Limb (tissue), 2 donors: ENCODE results near the gene NFATC1.

Source experiments
- DNase-seq, 2 donors: peaks; one replicate each; pipeline ENCODE4 v3.0.0-alpha.2; 2016; ENCODE audit errors: extremely low spot score in 2 of 2

The NFATC1 gene

DNA sequence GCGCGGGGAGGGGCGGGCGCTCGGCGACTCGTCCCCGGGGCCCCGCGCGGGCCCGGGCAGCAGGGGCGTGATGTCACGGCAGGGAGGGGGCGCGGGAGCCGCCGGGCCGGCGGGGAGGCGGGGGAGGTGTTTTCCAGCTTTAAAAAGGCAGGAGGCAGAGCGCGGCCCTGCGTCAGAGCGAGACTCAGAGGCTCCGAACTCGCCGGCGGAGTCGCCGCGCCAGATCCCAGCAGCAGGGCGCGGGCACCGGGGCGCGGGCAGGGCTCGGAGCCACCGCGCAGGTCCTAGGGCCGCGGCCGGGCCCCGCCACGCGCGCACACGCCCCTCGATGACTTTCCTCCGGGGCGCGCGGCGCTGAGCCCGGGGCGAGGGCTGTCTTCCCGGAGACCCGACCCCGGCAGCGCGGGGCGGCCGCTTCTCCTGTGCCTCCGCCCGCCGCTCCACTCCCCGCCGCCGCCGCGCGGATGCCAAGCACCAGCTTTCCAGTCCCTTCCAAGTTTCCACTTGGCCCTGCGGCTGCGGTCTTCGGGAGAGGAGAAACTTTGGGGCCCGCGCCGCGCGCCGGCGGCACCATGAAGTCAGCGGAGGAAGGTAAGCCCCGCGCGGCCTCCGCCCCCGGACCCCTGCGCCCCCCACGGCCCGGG, at the start of gene NFATC1:
Gene NFATC1 (plus strand): TSS at position 170 of the 644 bp plus-strand sequence. CDS start 295 bp downstream, at position 465.
- DNase-seq = peak; percentile 88 to 92

DNA sequence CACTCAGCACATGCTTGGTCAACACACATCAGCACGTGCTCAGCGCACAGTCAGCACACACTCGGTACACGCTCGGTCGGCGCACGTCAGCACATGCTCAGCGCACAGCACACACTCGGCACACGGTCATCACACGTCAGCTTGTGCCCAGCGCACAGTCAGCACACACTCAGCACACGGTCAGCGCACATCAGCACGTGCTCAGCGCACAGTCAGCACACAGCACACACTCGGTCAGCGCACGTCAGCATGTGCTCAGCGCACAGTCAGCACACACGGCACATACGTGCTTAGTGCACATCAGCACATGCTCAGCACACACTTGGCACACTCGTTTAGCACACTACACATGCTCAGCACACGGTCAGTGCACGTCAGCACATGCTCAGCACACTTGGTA, 49.7 kb upstream of the NFATC1 start:
- DNase-seq = no peak

DNA sequence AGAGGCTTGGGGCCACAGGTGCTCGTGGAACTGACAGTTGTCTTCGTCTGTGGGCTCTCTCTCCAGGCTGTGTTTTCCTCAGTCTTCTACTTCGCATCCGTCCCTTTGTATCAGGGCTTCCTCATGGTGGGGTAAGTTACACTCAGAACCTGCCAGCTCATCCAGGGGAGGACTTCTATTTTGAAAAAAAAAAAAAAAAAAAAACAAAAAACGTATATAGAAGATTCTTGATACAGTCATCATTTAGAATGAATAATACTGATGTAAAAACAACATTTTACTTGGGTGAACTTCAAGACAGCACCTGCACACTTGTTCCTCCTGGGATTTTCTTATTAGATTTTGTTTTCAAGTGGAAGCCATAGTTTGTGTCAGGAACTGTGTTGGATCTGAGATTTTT, 47.7 kb upstream of the NFATC1 start:
- DNase-seq = no peak

DNA sequence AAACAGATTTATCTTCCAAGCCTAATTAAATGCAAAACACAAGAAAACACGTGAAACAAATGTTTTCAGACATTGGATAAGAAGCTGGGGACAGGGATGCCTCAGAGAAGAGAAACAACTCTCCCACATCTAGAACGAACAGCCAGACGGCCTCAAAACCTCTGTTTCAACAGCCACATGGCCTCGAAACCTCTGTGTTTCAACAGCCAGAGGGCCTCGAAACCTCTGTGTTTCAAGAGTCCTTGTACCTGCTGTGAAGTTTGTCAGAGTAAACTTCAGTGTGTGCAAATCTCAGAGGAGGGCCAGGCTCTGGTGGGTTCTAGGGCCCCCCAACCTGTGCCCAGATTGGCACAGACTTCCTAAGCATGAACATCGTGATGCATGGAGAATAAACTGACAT, 43.3 kb upstream of the NFATC1 start:
- no peak for DNase-seq

DNA sequence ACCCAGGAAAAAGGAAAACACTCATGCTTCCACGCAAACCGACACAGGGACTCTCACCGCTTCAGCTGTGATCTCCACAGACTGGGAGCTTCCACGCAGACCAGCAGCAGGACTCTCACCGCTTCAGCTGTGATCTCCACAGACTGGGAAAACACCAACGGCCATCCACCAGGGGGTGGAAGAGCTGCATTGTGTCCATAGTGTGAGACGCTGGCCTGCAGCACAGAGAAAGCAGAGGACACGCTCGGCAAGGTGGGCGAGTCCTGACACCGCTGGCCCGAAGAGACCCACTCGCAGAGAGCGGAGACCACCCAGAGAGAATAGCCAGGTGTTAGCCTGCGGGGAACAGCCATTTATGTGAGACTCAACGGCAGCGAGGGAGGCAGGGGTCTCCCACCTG, 42.5 kb upstream of the NFATC1 start:
- no peak for DNase-seq

DNA sequence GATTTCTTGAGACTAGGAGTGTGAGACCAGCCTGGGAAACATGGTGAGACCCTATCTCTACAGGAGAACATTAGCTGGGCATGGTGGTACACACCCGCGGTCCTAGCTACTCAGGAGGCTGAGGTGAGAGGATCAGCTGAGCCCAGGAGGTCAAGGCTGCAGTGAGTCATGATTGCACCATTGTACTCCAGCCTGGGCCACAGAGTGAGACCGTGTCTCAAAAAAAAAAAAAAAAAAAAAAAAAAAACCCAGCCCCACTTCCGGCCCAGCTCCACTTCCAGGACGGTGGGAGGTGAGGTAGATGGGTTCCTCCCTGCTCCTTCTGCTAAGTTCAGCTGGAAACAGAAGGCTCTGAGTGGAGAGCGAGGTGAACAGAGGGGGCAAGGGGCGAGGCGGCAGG, 41.4 kb upstream of the NFATC1 start:
- DNase-seq = no peak

DNA sequence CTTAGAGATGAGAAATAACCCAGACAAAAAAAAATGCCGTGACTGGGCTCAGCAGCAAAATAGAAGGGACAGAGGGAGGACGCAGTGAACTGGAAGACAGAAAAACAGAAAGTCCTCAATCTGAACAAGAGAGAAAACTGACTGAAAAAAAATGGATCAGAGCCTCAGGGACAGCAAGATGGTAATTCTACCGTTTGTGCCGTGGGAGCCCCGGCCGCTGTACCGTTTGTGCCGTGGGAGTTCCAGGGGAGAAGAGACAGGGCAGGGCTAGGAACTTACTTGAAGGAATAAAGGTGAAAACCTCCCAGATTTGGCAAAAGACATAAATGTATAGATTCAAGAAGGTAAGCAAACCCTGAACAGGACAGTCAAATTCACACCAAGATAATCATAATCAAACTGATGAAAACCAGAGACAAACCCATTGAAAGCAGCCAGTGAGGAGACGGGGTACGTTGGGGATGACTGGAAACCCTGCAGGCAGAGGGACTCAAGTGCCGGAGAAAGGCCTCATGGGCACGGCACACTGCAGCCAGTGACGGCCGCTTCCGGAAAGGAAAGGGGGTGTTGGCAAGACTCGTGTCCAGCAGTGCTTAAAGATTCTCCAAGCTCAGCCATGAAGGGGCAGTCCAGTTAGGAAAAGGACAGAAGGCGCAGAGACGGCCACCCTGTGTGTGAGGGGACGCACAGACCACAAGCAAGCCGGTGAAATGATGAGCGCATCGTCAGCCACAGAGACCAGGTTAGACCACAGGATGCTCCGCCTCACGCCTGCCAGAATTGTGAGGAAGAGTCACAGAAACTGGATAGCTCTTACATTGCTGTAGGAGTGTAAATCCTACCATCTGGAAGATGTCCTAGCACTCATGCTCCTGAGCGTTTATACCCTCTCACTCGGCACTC, 40.0 kb upstream of the NFATC1 start:
- no peak for DNase-seq

DNA sequence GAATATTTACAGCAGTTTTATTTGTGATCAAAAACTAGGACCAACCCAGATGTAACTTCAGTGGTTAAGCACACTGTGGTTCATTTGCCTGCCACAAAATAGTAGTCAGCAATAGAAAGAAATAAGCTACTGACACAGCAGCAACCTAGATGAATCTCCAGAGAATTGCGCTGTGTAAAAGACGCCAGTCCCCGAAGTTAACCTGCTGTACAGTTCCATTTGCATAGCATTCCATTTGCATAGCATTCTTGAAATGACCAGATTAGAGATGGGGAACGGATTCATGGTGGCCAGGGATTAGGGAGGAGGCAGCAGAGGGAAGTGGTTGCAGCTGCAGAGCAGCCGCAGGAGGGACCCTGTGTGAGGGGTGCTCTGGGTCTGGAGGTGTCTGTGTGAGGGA, 39.3 kb upstream of the NFATC1 start:
- DNase-seq = no peak

DNA sequence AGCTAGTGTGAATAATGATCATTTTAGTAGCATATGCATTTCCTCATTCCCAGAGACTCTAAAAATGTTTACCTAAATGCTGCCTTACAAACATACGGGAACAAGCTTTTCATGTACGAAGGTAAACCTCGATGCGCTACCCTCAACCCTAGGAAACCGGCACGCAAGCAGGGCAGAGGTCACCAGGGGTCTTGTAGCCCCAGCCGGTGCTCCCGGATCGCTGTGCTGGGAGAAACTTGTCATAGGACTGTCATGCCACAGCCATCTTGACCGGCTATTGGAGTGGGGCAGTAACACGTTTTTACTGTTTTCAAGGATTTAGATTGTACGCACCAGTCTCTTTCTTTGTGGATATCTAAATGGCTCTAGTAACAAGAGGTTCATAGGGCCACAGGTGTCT, 34.8 kb upstream of the NFATC1 start:
- no peak for DNase-seq

DNA sequence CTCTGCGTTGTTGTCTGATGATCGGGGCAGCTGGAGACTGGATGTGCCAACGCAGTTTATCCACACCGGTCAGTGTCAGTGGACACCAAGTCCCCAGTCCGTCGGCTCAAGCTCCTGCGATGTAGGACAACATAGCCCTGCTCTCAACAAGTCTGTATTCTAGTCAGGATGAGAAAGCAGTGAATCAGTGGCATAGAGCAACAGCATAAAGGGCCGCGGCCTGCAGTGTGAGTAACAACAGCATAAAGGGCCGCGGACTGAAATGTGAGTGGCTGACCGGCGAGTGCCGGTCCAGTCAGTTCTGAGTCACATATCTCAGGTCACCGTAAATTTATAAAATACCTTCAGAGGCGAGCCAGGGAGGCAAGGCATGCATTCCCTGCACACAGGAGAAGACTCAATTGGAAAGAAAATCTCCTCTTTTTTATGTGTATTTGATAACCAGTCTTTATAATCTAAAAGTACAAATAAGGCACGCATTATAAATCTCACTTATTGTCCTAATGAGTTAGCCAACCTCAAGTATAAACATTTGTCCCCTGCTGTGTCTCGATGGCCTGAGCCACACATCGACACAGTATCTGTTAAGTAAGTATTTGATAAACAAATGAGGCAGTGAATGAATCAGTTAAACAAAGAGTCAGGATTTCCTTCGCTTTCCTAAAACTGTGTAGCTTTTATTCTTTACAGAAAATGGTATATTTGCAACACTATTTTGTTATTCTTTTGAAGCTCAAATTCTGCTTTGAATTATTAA, 33.8 kb upstream of the NFATC1 start:
- DNase-seq = no peak

DNA sequence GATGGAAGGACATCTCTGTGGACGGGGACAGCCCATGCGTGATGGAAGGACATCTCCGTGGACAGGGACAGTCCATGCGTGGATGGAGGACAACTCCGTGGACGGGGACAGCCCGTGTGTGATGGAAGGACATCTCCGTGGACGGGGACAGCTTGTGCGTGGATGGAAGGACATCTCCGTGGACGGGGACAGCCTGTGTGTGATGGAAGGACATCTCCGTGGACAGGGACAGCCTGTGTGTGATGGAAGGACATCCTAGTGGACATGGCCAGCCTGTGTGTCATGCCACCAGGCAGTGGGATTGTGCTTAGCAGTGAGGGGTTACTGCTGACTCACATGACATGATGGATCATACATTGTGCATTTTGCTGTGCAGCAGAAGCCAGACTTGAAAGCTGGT, 30.0 kb upstream of the NFATC1 start:
- peak in 1 of 2 donors; percentile 19 for DNase-seq

DNA sequence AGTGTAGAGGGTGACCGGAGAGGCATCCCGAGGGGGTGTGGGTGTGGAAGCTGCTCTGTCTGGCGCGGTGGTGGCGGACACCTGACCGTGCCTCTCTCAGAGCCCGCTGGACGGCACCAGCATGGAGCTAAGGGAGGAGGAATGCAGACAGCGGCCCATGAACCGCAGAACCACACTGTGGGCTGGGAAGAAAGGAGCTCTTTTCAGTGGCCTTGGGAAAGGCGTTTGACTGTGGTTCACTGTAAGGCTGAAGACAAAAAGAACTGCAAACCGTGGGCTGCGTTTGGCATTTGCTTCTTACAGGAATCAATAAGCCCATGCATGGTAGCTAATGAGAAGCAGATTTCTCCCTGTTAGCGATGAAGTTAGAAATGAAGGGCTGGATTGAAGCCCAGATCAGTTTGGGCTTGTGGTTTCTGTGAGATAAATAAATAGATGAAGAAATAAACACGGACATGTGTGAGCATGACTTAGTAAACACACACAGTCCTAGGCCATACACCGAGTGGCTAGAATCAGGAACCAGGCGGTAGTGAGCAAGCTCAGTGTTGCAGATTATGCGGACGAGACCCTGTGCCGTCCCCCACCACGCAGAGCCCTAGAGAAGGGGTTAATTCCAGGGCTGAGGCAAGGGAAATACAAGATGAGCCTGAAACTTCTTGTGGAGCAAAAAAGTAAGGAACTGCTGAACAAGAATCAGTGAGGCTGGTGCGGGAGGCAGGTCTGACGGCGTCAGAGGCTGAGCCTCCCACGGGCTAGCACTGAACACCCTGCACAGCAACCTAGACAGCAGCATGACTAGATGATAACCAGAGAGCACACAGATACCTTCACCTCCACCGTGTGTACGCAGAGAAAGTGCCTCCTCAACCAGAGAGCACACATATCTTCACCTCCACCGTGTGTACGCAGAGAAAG, 29.3 kb upstream of the NFATC1 start:
- DNase-seq = peak in 1 of 2 donors; percentile 54

DNA sequence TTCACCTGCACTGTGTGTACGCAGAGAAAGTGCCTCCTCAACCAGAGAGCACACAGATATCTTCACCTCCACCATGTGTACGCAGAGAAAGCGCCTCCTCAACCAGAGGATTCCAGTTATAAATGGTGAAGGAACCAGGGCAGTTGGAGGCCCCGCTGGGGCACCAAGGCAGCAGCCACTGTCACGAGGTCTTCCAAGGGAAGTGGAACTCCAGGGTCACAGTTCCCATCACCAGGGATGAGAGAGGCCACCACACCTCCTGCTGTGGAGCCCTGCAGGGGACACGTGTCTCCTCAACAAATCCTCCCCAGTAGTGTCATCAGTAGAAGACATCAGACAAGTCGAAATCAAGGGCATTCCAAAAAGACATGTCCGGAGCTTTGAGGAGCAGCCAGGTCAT, 28.2 kb upstream of the NFATC1 start:
- no peak for DNase-seq

DNA sequence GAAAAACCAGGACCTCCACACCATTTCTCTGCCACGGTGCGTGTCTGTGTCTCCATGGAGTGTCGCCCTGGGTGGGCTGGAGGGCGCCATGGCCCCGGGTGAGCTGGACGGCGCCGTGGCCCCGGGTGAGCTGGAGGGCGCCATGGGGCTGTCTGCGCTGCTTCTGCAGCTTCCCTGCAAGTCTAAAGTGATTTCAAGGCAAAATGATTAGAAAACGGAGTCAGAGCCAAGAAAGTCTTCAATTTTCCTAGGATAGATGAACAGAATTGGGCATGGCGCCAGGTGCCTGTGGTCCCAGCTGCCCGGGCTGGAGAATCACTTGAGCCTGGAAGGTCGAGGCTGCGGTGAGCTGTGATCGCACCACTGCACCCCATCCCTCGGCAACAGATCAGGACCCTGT, 27.7 kb upstream of the NFATC1 start:
- DNase-seq = no peak

DNA sequence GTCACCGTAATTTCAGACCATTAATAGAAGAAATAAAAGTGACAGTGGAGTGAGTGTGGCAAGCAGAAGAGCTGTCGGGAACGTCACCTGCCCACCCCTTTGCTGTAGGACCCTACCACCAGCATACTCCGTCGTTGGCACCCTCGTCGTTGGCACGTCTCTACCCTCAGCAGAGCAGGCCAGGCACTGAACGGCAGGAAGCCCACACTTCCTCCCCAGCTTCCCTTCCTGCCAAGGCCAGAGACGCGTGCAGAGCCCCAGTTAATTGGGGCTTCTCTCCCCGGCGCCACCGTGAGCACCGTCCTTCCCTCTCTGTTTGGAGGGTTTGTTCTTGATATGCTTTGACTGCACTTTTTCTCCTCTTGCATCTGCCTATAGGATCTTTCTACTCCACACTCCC, 27.0 kb upstream of the NFATC1 start:
- no peak for DNase-seq

DNA sequence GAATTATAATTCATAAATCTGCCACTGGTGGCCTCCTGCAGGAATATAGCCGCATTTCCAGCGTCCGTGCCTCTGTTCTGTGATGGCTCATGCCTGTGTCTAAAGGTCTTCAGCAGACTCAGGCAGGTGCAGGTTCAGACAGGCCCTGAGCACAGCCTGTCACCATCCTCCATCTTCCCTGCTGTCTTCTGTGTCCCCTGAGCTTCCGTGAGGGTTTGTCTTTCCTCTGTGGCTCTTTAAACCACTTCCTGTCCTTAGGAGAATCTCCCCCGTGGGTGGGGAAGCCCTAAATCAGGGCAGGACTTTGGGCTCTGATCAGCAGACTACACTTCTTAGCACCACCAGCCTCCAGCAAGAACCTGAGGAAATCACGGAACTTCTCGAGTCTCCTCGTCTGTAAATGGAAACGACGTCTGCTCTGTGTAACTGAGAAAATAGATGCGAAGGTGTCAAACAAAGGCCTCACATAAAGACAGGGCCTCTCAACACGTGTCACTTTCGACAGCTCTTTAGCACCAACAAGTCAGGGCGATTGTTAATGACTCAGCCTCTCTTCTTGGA, 24.1 kb upstream of the NFATC1 start:
- peak in 1 of 2 donors; percentile 19 for DNase-seq

DNA sequence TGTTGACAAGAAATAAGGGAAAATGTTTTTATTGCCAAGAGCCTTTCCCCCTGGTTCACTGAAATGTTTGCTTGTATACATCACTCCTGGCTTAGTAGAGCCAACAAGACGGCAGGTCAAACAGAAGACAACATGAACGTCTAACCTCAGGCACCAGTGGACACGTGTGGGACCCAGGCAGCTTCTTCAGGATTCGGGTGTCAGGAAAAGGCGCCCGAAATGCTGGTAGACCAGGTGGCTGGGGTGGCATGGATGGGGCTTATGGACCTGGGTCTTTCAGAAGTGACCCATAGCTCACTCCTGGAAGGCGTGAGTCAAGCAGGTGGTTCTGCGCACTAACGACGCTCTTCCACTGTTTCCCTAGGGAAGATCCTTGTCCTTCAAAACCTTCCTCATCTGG, 23.3 kb upstream of the NFATC1 start:
- no peak for DNase-seq

DNA sequence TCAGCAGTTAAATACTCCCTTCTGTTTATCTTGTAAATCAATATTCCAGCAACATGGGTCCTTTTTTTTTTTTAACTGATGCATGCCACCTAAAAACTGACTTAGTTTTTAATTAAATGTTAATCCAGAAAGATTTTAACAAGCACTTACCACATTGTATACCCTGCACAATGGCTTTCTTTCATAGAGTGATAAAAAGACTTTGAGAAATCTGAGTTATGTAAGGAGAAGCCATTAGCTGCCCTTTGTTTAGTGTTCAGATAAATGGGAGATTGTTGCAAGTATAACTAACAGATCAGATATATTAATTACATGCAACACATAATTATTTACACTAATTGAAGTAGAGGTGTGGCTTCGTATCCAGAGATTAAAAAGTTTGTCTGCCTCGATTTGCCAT, 22.7 kb upstream of the NFATC1 start:
- DNase-seq = no peak

DNA sequence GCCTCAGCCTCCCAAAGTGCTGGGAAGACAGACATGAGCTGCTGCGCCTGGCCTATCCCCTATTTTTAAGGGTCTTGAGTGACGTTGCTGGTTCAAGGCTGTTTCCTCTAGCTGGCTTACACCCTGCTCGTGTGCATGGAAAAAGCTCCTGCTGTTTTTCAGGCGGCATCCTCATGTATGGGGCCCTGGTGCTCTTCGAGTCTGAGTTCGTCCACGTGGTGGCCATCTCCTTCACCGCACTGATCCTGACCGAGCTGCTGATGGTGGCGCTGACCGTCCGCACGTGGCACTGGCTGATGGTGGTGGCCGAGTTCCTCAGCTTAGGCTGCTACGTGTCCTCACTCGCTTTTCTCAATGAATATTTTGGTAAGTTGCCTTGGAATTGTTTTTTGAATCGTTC, 22.0 kb upstream of the NFATC1 start:
- DNase-seq = no peak

DNA sequence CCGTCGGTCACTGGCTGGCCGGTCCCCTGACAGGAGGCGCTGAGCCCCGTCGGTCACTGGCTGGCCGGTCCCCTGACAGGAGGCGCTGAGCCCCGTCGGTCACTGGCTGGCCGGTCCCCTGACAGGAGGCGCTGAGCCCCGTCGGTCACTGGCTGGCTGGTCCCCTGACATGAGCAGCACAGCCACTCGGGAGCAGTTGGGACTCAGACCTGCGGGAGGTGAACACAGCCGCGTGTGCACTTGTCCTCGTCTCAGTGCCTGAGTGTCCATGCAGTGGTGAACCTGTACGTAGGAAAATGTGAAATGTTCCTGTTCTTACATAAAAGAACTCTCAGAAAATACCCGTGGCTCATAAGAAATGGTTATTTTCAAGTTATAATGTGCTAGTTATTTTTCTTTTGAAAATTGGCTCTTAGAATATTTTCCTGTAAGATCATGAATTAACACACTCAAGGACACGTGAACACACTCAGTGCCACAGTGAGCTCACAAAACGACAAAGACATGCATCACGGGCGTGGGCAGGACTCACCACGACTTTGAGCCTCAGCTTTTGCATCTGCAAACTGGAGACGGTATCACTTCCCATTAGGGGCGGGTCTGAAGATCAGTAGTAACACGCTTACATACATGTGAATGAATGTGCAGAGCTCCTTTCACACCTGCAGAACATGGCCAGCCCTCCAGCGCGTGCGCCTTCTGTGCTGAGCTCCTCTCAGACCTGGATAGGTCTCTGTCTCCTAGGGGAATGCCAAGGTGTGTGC, 21.1 kb upstream of the NFATC1 start:
- no peak for DNase-seq
